HCEC 1CT (cell line): ENCODE measurements around the gene CD22.

ENCODE experiments used
- DNase-seq: peaks from one replicate; pipeline ENCODE4 v3.0.0-alpha.2; 2017

CD22 gene

DNA sequence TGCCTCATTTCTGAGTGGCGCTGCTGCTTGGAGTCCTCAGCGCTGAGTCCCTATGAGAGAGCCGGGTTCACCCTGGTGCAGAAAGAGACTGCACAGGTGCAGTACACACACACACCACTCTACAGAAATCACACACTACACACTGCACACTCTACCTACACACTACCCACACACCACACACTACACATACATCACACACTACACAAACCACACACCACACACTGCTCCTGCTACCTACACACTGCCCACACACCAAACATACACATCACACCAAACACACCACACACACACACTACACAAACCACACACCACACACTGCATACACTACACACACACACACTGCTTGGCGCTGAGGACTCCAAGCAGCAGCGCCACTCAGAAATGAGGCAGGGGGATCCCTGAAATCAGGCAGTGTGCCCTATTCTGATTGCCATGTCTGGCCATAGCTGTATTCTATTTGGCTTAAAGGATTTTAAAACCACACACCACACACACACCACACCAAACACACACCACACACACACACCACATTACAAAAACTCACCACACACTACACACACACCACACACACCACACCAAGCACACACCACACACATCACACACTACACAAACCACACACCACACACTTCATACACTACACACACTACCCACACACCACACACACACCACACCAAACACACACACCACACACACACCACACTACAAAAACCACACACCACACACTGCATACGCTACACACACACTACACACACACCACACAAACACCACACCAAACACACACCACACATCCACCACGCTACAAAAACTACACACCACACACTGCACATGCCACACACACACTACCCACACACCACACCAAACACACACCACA is 32.1 kb upstream of the CD22 start:
- DNase-seq = no peak

DNA sequence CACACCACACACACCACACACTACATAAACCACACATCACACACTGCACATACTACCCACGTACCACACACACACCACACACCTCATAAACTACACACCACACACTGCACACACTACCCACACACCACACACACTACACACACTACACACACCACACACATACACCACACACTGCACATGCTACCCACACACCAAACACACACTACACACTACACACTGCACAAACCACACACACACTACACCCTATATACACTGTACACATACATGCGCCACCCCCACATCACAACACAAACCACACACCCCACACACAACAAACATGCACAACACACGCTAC is 31.5 kb upstream of the CD22 start:
- DNase-seq = no peak

DNA sequence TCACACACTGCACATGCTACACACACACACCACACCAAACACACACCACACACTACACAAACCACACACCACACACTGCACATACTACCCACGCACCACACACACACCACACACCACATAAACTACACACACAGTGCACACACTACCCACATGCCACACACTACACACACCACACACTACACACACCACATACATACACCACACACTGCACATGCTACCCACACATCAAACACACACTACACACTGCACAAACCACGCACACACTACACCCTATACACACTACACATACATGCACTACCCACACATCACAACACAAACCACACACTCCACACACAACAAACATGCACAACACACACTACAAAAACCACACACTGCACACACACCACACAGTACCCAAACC is 31.1 kb upstream of the CD22 start:
- DNase-seq = no peak

DNA sequence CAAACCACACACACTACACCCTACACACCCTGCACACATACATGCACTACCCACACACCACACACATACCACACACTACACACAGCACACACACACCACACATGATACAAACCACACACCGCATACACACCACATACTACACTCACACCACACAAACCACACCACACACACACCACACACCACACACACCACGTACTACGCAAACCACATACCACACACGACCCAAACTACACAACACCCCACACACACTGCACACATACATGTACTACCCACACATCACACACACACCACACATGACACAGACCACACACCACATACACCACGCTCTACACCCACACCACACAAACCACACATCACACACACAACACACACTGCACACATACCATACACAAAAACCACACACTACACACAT is 30.4 kb upstream of the CD22 start:
- no peak for DNase-seq

DNA sequence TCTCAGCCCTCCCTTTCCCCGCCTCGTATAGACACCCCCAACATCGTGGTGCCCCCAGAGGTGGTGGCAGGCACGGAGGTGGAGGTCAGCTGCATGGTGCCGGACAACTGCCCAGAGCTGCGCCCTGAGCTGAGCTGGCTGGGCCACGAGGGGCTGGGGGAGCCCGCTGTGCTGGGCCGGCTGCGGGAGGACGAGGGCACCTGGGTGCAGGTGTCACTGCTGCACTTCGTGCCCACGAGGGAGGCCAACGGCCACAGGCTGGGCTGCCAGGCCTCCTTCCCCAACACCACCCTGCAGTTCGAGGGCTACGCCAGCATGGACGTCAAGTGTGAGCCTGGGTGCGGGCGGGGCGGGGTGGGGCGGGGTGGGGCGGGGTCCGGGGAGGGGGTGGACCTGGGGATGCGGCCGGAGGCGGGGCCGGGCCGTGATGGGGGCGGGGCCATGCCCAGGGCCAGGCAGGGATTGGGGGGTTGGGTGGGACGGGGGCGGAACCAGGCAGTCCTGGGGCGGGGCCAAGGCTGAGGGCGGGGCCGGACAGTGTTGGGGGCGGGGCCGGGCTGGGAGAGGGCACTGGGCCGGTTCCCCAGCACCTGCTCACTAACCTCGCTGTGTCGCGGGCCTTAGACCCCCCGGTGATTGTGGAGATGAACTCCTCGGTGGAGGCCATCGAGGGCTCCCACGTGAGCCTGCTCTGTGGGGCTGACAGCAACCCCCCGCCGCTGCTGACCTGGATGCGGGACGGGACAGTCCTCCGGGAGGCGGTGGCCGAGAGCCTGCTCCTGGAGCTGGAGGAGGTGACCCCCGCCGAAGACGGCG is 29.3 kb upstream of the CD22 start:
- no peak for DNase-seq

DNA sequence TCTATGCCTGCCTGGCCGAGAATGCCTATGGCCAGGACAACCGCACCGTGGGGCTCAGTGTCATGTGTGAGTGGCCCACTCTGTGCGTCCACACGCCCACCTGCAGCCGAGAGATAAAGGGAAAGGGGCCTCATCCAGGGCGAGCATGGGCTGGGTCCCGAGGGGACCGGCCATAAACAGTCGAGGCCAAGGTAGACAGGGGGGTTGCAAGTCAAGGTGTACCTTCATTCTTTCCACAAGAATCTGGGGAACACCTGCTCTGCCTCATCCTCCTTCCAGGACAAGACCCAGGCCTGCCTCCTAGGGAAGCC is 28.7 kb upstream of the CD22 start:
- no peak for DNase-seq

DNA sequence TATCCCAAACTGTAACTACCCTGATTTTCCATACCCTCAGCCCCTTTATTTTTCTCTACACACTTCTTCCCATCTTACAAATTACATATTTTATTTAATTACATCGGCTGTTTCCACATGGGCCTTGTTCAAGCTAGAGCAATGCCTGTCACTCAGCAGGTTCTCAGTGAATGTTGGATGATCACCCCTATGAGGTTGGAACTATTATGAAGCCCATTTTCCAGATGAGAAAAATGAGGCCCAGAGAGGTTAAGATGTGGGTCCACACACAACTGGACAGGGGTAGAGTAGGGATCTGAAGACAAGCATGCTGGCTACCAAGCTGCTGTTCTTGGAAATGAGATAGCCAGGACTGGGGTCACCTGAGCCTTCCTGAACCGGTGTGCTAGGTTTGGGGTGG is 27.0 kb upstream of the CD22 start:
- DNase-seq = no peak

DNA sequence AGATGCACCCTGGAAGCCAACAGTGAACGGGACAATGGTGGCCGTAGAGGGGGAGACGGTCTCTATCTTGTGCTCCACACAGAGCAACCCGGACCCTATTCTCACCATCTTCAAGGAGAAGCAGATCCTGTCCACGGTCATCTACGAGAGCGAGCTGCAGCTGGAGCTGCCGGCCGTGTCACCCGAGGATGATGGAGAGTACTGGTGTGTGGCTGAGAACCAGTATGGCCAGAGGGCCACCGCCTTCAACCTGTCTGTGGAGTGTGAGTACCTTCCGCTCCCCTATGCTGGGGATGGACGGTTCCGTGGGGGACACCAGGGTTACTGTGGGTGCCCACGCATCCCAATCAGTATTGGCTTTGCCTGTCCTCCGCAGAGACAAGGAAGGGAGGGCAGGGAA is 26.5 kb upstream of the CD22 start:
- DNase-seq = no peak

DNA sequence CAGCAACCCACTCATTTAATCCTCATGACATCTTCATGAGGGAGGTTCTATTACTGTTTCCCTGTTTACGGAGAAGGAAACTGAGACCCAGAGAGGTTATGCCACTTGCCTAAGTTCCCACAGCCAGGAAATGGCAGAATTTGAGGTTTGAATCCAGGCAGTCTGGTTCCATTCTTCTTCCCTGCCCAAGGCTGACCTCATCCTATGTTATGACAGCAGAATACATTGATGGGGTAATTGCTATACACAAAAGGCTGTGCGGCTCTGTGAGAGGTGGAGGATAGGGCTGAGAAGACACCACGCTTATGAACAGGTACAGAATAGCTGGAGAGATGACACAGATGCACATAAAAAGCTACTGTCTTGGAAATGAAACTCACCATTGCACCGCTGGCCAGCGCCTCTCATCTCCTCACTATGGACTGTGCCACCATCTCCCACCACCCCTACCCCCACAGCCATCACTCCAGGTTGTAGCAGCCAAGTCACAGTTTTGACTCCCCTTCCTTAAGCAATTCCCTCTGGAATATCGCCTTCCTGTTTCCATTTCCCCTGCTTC is 25.6 kb upstream of the CD22 start:
- DNase-seq = no peak

DNA sequence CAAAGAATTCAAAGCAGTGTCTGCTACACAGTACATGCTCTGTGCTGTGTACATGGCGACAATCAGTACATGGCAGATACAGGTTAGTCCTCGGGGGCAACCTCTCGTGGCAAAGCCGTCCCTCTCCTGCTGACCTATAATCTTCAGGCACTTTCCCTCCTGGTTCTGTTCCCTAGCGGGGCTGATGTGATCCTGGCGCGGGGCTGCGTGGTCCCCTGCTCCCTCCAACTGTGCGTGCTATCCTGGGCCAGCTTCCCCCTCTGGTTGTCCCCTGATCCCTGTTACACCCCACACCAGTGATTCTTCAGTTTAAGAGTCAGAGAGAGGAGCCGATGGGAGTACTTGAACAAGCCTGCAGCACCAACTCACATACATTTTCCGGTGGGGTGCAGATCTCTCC is 25.0 kb upstream of the CD22 start:
- no peak for DNase-seq

DNA sequence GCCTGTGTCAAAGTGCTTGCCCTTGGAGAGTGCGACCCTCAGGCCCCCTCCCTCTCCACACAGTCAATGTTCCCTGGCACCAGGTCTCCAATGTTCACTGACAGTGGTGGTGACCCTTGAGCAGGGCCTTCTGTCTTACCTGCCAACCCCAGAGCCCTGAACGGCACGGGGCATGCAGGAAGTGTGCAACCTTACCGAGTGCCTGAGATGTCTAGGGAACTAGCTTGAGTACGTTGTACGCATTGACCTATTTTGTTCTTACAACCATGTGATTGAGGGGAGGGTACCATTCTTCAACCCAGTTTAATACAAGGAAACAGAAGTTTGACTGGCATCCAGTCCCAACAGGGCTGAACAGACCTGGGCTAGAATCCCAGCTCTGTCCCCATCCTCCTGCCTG is 23.8 kb upstream of the CD22 start:
- no peak for DNase-seq

DNA sequence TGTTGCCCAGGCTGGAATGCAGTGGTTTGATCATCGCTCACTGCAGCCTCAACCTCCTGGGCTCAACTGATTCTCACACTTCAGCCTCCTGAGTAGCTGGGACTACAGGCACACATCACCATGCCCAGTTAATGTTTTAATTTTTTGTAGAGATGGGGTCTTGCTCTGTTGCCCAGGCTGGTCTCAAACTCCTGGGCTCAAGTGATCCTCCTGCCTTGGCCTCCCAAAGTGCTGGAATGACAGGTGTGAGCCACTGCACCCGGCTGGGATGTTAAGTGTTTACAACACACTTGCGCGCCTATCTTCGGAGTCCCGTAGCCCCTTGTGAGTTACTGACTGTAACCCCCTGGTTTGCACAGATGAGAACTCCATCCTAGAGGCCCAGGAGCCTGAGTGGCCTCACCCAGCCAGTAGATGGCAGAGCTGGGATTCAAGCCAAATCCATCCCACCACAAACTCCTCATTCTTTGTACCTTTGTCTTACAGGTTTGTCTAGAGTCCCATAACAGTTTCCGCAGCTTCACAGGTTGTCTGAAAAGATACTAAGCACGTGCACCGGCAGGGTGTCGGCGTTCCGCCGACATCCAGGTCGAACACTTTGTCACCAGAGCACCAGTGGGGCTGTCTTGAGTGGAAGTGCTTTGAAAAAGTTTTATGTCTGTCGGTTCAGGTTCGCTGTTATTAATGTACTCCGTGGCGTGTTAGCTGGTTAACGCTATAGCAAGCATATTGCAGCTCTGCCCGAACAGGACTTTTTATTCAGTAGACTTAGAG is 22.3 kb upstream of the CD22 start:
- DNase-seq = no peak

DNA sequence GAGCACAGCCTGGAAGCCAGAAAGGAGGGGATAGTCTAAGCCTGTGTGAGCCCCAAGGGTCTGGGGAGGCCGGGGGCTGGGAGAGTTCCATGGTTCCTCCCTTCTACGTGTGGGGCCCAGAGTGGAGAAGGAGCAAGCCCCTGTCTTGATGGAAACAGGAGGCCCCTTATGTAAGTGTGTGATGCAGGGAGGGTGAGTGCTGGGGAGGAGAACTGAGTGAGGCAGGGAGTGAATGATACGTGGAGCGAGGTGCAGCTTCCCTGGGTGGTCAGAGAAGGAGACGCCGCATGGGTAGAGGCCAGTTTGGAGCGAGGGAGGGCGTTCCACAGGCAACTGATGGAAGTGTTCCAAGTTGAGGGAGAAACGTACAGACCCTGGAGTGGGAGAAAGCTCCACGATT is 21.1 kb upstream of the CD22 start:
- no peak for DNase-seq

DNA sequence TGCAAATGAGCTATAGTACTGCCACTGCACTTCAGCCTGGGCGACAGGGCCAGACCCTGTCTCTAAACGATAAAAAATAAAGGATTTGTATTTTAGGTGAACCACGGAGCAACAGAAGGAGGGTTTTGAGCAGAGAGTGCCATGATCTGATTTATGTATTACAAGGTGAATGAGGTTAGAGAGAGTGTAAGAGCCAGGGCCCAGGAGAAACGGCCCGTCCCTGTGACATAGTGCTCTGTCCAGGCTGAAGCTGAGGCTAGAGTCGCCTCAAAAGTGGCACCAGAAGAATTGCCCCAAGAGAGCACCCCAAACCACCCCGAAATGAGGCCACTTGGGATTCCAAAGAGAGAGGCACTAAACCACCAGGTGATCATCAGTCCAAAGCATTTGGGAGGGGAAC is 20.1 kb upstream of the CD22 start:
- no peak for DNase-seq

DNA sequence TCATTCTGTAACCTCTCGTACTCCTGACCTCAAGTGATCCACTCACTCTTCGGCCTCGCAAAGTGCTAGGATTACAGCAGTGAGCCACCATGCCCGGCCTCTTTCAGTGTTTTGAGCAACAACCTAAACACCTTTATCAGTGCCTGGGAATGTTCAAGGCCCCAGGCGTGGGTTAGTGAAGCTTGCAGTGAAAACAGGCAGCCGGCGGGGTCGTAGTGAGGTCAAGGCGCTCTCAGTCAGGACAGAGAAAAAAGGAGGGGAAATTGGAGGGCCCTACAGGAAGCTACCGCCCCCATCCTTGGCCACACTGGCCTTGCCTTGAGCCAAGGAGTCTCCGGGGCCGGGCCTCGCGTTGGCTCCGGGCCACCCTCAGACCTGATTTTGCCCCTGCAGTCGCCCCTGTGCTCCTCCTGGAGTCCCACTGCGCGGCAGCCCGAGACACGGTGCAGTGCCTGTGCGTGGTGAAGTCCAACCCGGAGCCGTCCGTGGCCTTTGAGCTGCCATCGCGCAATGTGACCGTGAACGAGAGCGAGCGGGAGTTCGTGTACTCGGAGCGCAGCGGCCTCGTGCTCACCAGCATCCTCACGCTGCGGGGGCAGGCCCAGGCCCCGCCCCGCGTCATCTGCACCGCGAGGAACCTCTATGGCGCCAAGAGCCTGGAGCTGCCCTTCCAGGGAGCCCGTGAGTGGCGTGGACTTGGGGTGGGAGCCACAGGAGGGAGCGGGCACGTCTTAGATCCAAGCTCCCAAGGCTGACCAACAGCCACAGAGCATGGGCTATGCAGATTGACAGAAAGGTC is 19.3 kb upstream of the CD22 start:
- DNase-seq = no peak

DNA sequence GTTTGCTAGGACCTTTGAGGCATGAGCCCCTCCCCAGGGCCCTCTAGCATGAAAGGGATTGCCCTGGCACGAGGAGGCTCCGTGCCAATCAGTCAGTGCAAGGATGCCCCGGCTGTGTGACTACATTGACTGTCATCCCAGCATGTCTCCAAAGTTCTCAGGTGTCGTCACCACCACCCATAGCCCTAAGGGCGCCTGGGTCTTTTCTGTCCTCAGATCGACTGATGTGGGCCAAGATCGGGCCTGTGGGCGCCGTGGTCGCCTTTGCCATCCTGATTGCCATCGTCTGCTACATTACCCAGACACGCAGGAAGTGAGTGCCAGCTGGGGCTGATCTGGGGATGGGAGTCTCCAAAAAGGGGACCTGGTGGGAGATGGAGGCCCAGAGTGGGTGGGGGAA is 18.7 kb upstream of the CD22 start:
- DNase-seq = no peak

DNA sequence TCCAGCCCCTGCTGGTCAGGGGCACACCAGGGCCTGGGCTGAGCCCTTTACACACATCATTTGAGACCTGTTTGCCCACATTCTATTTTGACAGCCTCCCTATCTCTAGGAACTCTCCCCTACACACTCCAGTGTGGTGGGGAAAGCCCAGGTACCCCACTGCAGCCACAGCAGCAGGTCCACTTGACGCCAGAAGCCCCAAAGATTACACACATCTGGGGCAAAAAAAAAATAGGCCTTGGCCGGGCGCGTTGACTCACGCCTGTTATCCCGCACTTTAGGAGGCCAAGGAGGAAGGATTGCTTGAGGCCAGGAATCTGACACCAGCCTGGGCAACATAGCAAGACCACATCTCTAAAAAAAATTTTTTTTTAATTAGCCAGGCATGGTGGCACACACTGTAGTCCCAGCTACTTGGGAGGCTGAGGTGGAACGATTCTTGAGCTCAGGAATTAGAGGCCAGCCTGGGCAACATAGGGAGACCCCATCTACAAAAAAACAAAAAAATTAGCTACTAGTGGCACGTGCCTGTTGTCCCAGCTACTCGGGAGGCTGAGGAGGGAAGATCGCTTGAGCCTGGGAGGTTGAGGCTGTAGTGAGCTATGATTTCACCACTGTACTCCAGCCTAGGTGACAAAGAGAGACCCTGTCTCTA is 18.0 kb upstream of the CD22 start:
- DNase-seq = no peak

DNA sequence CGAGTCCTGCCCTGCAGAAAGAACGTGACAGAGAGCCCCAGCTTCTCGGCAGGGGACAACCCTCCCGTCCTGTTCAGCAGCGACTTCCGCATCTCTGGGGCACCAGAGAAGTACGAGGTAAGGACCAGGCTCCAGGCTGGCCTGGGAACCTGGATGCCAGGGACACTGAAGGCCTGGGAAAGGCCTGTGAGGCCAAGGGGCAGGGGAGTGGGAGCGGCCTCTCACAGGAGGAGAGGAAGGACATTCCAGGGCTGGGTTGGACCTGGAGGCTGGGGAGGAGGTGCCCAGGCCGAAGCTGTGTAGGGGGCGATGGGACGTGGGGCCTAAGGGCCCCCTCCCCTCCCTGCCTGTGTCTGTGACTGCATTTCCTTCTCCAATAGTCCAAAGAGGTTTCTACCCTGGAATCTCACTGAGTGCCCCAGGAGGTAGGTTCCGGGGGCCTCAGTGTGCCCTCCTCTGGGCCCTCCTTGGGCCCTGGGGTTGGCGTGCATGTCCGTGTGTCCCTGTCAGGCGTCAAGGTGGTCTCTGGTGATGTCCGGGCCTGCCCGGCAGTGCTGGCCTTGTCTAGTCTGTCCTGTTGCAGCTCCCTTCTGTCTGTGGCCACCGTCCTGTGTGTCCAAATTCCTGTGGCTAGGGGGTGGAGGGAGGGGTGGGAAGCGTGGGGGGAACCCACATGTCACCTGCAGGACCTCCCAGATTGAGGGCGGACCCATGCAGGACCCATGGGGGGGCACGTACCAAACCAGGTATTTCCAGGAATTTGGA is 16.9 kb upstream of the CD22 start:
- DNase-seq = no peak

DNA sequence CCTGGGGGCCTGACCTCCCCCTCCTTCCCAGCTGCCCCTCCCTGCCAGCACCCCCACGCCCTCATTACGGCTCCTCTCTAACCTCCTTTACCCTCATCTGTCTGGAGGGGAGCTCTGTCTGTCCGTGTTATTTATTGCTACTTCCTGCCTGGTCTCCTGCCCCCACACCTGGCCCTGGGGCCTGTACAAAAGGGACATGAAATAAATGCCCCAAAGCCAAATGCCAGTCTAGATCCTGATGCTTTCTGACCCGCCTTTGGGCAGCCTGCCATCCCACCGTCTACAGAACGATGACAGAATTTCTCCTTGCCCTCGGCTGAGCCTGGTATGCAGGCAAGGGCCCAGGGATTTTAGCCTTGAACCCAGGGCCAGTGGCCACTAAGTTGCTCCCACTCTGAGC is 15.4 kb upstream of the CD22 start:
- no peak for DNase-seq

DNA sequence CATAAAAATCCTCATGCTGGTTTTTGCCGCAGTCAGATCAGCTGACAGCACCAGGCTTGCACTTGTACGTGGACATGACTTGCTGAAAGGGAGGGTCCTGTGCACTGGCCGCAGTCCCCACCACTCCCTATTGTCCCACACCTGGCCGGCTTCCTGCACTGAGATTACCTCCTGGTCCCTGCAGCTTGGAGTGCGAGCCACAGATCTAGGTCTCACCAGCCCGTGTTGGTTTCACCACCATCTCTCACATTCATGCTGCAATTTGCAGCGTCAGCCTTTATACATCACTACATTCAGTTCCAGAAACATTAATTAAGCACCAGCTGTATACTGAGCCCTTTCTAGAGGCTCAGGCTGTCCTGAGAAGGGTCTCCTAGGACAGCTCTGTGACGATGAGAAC is 15.0 kb upstream of the CD22 start:
- DNase-seq = no peak

DNA sequence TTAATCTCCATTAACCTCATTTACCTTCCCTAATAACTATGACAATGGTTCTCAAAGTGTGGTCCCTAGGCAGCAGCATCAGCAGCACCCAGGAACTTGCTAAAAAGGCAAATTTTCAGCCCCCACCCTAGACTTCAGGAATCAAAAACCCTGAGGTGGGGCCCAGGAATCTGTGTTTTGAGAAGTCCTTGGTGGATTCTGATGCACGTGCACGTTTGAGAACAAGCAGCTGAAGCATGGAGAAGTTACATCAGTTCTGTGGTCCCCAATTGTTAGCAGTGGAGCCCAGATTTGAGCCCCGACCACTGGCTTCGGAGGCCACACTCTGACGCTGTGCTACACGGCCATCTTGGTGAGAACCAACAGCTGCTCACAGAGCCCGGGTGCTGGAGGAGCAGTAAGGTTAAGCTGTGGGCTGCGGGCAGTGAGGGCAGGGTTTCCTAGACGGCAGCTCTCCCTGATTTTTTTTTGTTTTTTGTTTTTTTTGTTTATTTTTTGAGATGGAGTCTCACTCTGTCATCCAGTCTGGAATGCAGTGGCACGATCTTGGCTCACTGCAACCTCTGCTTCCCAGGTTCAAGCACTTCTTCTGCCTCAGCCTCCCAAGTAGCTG is 14.0 kb upstream of the CD22 start:
- DNase-seq = no peak
